ENCODE data around the gene MAPK1IP1L. TPM values are rescaled to one million over a fixed set of nuclear protein-coding genes. Genes with fewer than 3 reads are reported as not detected.

Gene MAPK1IP1L
- total RNA-seq, 1 experiment from 2014 or later: 79.7 TPM

GRCh38 chr14:55052269-55052930 is 953 bp downstream of the MAPK1IP1L start:
- Histone ChIP-seq H3K9me3 (ENCODE audit: insufficient read depth, low read depth) (no peaks in the 10 kb centered on the region), H3K4me2 (peak overlapping the region; percentile 95), H2AFZ (peak overlapping the region; percentile 94; the same call in 1 of the 2 replicates), H3K4me3 (peak overlapping the region; percentile 80), H3K4me1 (replicated peaks; ENCODE audit: insufficient read depth) (peaks cover 17% of the 10 kb centered on the region), H3K9me2 (ENCODE audit: insufficient read depth) (no peaks in the 10 kb centered on the region; the same call in 1 of the 2 replicates), H3K36me3 (ENCODE audit: low read depth) (peaks cover 14% of the 10 kb centered on the region; the same call in 1 of the 2 replicates), H3K79me2 (ENCODE audit: low read depth) (peaks cover 59% of the 10 kb centered on the region), H3F3A (ENCODE audit: insufficient read depth, low read depth) (peaks cover 31% of the 10 kb centered on the region; the same call in 1 of the 2 replicates), H4K20me1 (ENCODE audit: insufficient read depth) (peaks cover 46% of the 10 kb centered on the region), H3K27me3 (ENCODE audit: insufficient read depth, low read depth) (no peaks in the 10 kb centered on the region), H3K27ac (peak overlapping the region; percentile 88)
- DNase-seq: no peak
- TF ChIP-seq CTCF (conservative IDR thresholded peaks at IDR 0.05): no peak
- TF ChIP-seq EZH2 (IDR thresholded peaks at IDR 0.05; ENCODE audit: low read depth): no peak
- CTCF ChIA-PET: interaction anchor here (0.6 to 1.6 kb wide), 2 partner anchors 26 to 279 kb away, joined by 5 read pairs; partner anchors contain the start of genes SOCS4 and WDHD1
- POLR2A ChIA-PET (ENCODE audit: unreplicated experiment): interaction anchor here (0.6 to 1.4 kb wide), 2 partner anchors 20 to 453 kb away, joined by 4 read pairs; no protein-coding TSS in a partner anchor
- BruUV-seq (replicated peaks): TSS peak; percentile 52
- intact Hi-C loops (cut with micrococcal nuclease; ENCODE audit: unreplicated experiment): no loop called here

- Histone ChIP-seq H3K79me2 (ENCODE audit: low read depth) (peaks cover 65% of the 10 kb centered on the region), H2AFZ (no peak overlapping the region), H3K4me3 (peak overlapping the region; percentile 80), H4K20me1 (ENCODE audit: insufficient read depth) (peaks cover 48% of the 10 kb centered on the region), H3K4me2 (peak overlapping the region; percentile 95), H3K4me1 (replicated peaks; ENCODE audit: insufficient read depth) (peaks cover 17% of the 10 kb centered on the region), H3K9me3 (ENCODE audit: insufficient read depth, low read depth) (no peaks in the 10 kb centered on the region), H3K36me3 (ENCODE audit: low read depth) (peaks cover 17% of the 10 kb centered on the region; the same call in 1 of the 2 replicates), H3K27me3 (ENCODE audit: insufficient read depth, low read depth) (no peaks in the 10 kb centered on the region), H3F3A (ENCODE audit: insufficient read depth, low read depth) (peaks cover 24% of the 10 kb centered on the region; the same call in 1 of the 2 replicates), H3K9me2 (ENCODE audit: insufficient read depth) (no peaks in the 10 kb centered on the region; the same call in 1 of the 2 replicates), H3K27ac (no peak overlapping the region)
- POLR2A ChIA-PET (ENCODE audit: unreplicated experiment): no interaction called here
- BruUV-seq (replicated peaks): no TSS peak
- intact Hi-C loops (cut with micrococcal nuclease; ENCODE audit: unreplicated experiment): no loop called here
- no peak for DNase-seq
- CTCF ChIA-PET: no interaction called here
- no peak for TF ChIP-seq EZH2 (IDR thresholded peaks at IDR 0.05; ENCODE audit: low read depth)
- no peak for TF ChIP-seq CTCF (conservative IDR thresholded peaks at IDR 0.05)
These were observed 1.6 kb downstream of the MAPK1IP1L start for GRCh38 chr14:55053018-55053417.

- BruUV-seq (replicated peaks): no TSS peak
- H3K36me3 ChIP-seq (ENCODE audit: low read depth): peaks cover 21% of the 10 kb centered on the region; the same call in 1 of the 2 replicates
These were observed 2.1 kb downstream of the MAPK1IP1L start for GRCh38 chr14:55053500-55053899.

More at GRCh38 chr14:55053500-55053899, 2.1 kb downstream of the MAPK1IP1L start:
- Histone ChIP-seq H3K4me1 (replicated peaks; ENCODE audit: insufficient read depth) (peaks cover 17% of the 10 kb centered on the region), H3K9me2 (ENCODE audit: insufficient read depth) (no peaks in the 10 kb centered on the region; the same call in 1 of the 2 replicates), H3F3A (ENCODE audit: insufficient read depth, low read depth) (peaks cover 23% of the 10 kb centered on the region; the same call in 1 of the 2 replicates), H3K9me3 (ENCODE audit: insufficient read depth, low read depth) (no peaks in the 10 kb centered on the region), H3K79me2 (ENCODE audit: low read depth) (peaks cover 70% of the 10 kb centered on the region), H3K27ac (no peak overlapping the region), H2AFZ (no peak overlapping the region), H3K4me3 (peak overlapping the region; percentile 80; the same call in 1 of the 2 replicates), H3K27me3 (ENCODE audit: insufficient read depth, low read depth) (no peaks in the 10 kb centered on the region), H3K4me2 (peak overlapping the region; percentile 95), H4K20me1 (ENCODE audit: insufficient read depth) (peaks cover 53% of the 10 kb centered on the region)
- ChIA-PET CTCF (no interaction called here), POLR2A (ENCODE audit: unreplicated experiment) (no interaction called here)
- TF ChIP-seq CTCF (conservative IDR thresholded peaks at IDR 0.05) (no peak), EZH2 (IDR thresholded peaks at IDR 0.05; ENCODE audit: low read depth) (no peak)
- intact Hi-C loops (cut with micrococcal nuclease; ENCODE audit: unreplicated experiment): no loop called here
- DNase-seq: no peak
